T-helper 17 cell (primary cell): ENCODE data around the gene R3HDM4. TPM values are rescaled to one million over a fixed set of nuclear protein-coding genes. Genes with fewer than 3 reads are reported as not detected.
A peak's percentile ranks its signal among the peaks of the same experiment; 100 is the strongest.

ENCODE experiments used
- ATAC-seq: fragments of 150-1000 bp; cut with Tn5 transposase; 2 replicates; pipeline ENCODE4 v1.10.0; 2021; ENCODE audit warnings: mild to moderate bottlenecking, moderate library complexity
- DNase-seq, 3 donors: peaks; one replicate each; pipeline versions ENCODE4 v3.0.0 to v3.0.0-alpha.2; 2020 to 2021
- H3K9me3 ChIP-seq: one replicate; pipeline ENCODE4 v1.7.0; 2013; ENCODE audit warnings: low read length, mild to moderate bottlenecking; ENCODE audit not compliant: control insufficient read depth, poor library complexity, severe bottlenecking
- H3K27ac Mint-ChIP-seq: one replicate; pipeline ENCODE4 v1.8.0; 2022; ENCODE audit warnings: mild to moderate bottlenecking, moderate library complexity, mixed read lengths
- H3K27me3 Mint-ChIP-seq: one replicate; pipeline ENCODE4 v1.8.0; 2022; ENCODE audit warnings: mixed read lengths
- H3K36me3 Mint-ChIP-seq: one replicate; pipeline ENCODE4 v1.8.0; 2022; ENCODE audit warnings: low read depth, mixed read lengths
- H3K4me1 Mint-ChIP-seq: one replicate; pipeline ENCODE4 v1.8.0; 2022; ENCODE audit warnings: mild to moderate bottlenecking, mixed read lengths
- H3K4me3 Mint-ChIP-seq: one replicate; pipeline ENCODE4 v1.8.0; 2022; ENCODE audit warnings: mild to moderate bottlenecking, moderate library complexity, mixed read lengths
- total RNA-seq, 4 donors: library from RNA in 2 of 4; stranded (reverse) in 2 of 4; gene quantifications; one replicate each; pipeline ENCODE4 v1.2.3 and lab custom pipeline; 2022 to 2026

The R3HDM4 gene
- total RNA-seq, 2 donors from 2014 or later = 233 to 243 TPM

DNA sequence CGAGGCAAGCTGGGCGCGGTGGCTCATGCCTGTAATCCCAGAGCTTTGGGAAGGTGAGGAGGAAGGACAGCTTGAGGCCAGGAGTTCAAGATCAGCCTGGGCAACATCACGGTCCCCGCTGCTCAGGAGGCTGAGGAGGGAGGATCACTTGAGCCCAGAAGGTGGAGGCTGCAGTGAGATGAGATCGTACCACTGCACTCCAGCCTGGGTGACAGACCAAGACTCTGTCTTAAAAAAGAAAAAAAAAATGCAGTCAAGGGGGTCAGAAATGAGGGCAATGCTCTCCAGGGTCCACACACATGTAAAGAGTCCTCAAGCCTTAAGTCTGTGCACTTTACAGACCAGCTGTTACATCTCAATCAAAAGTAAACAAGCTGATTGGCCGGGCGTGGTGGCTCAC lies 8.5 kb downstream of the R3HDM4 start:
- Mint-ChIP-seq H3K27ac (peak overlapping the region; percentile 79), H3K27me3 (no peaks in the 10 kb centered on the region), H3K36me3 (peaks cover 2% of the 10 kb centered on the region), H3K4me3 (no peak overlapping the region), H3K4me1 (peaks cover 34% of the 10 kb centered on the region)
- H3K9me3 ChIP-seq = no peaks in the 10 kb centered on the region
- DNase-seq = no peak
- ATAC-seq = no peak

GRCh38 chr19:903266-903797 lies 9.7 kb downstream of the R3HDM4 start:
- H3K9me3 ChIP-seq = no peaks in the 10 kb centered on the region
- Mint-ChIP-seq H3K27me3 (no peaks in the 10 kb centered on the region), H3K36me3 (no peaks in the 10 kb centered on the region), H3K4me1 (peaks cover 23% of the 10 kb centered on the region), H3K4me3 (no peak overlapping the region), H3K27ac (no peak overlapping the region)
- DNase-seq (no peak), ATAC-seq (no peak)

GRCh38 chr19:902446-903226 lies 10.4 kb downstream of the R3HDM4 start:
- Mint-ChIP-seq H3K36me3 (no peaks in the 10 kb centered on the region), H3K27ac (no peak overlapping the region)

DNA sequence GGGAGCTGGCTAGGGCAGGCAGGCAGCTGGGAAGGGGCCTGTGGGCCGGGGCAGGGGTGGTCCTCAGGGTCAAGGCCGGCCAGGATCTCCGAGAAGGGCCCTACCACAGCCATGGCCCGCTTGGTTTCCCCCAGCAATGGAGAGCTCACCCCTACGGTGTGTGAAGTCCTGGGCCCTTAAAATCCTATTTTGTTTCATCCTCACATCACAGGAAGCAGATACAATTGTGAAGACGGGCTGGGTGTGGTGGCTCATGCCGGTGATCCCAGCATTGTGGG lies 11.0 kb downstream of the R3HDM4 start:
- Mint-ChIP-seq H3K4me3 (no peak overlapping the region), H3K27me3 (no peaks in the 10 kb centered on the region), H3K36me3 (no peaks in the 10 kb centered on the region), H3K27ac (no peak overlapping the region), H3K4me1 (peaks cover 16% of the 10 kb centered on the region)
- no peak for DNase-seq
- H3K9me3 ChIP-seq = no peaks in the 10 kb centered on the region
- ATAC-seq = no peak

More at GRCh38 chr19:902446-903226, 10.4 kb downstream of the R3HDM4 start:
- Mint-ChIP-seq H3K4me1 (peaks cover 19% of the 10 kb centered on the region), H3K4me3 (no peak overlapping the region), H3K27me3 (no peaks in the 10 kb centered on the region)
- H3K9me3 ChIP-seq = no peaks in the 10 kb centered on the region
- ATAC-seq = no peak
- DNase-seq = no peak

- H3K9me3 ChIP-seq = no peaks in the 10 kb centered on the region
- no peak for ATAC-seq
- Mint-ChIP-seq H3K4me1 (peaks cover 11% of the 10 kb centered on the region), H3K27me3 (no peaks in the 10 kb centered on the region), H3K4me3 (no peak overlapping the region), H3K27ac (no peak overlapping the region), H3K36me3 (no peaks in the 10 kb centered on the region)
- no peak for DNase-seq
These were observed 11.6 kb downstream of the R3HDM4 start for GRCh38 chr19:901216-902092.

DNA sequence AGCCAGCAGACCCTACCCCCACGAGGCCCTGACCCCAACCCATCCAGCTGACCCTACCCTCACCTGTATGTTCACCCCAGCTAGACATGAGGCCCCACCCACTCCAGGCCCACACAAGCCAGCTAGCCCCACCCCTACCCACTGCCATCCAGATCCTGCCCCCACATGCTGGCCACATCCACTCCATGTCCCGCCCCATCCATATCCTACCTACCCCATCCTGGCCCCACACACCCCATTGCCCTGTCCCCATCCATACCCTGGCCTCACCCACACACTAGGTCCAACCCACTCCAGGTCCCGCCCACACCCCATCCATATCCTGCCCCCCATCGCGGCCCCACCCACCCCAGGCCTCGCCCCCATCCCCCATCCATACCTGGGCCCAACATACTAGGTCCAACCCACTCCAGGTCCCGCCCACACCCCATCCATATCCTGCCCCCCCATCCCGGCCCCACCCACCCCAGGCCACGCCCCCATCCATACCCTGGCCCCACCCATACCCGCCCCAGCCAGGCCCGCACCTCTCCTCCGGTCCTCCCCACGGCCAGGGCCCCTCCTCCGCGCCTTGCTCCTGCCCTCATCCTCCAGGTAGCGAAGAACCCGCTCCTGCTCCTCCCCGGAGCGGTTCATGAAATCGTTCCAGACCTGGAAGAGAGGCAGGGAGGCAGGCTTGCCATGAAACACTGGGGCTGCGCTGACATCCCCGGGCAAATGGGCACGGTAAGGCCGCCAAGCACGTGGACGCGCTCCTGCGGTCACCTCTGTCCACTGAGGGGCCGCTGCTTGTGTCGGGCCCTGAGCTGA lies 12.5 kb downstream of the R3HDM4 start:
- peak in 1 of 3 donors; percentile 44 for DNase-seq
- Mint-ChIP-seq H3K4me3 (no peak overlapping the region), H3K36me3 (no peaks in the 10 kb centered on the region), H3K27me3 (no peaks in the 10 kb centered on the region), H3K27ac (peak overlapping the region; percentile 63), H3K4me1 (peaks cover 11% of the 10 kb centered on the region)
- peak; percentile 77 for ATAC-seq
- no peaks in the 10 kb centered on the region for H3K9me3 ChIP-seq

GRCh38 chr19:900043-900301 lies 13.0 kb downstream of the R3HDM4 start:
- no peak overlapping the region for H3K4me3 Mint-ChIP-seq
- H3K9me3 ChIP-seq = no peaks in the 10 kb centered on the region
- peaks cover 13% of the 10 kb centered on the region for H3K4me1 Mint-ChIP-seq
- ATAC-seq (peak; percentile 30), DNase-seq (no peak)
- no peaks in the 10 kb centered on the region for H3K36me3 Mint-ChIP-seq
- no peaks in the 10 kb centered on the region for H3K27me3 Mint-ChIP-seq
- peak overlapping the region; percentile 63 for H3K27ac Mint-ChIP-seq

DNA sequence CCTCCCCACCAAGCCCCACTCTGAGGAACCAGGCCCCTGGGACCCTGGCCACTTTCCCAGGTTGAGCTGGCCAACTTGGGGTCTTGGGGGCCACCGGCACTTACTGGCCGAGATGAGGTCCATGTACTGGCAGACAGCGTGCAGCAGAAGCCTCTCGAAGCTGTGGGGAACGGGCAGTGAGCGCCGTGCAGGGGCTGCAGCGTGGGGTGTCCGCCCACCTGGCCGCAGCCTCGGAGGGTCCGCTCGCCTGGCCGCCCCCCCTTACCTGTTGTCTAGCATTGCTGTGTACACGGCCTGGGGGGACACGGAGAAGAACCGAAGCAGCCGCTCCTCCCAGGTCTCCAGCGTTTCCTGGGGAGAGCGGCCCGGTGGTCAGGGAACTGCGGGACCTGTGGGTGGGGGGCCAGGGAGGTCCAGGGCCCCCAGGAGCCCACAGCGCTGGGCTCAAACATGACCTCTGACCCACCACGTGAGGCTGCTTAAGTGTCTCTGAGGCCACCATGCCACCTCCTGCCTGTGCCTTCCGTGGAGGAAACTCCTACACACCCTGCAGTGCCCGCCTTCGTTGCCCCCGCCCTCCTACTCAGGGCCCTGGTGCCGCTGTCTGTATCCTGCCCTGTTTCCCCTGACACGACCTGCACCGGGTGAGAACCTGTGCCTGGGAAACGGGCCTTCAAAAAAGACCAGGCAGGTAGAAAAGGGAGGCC lies 13.5 kb downstream of the R3HDM4 start:
- Mint-ChIP-seq H3K36me3 (no peaks in the 10 kb centered on the region), H3K4me1 (peaks cover 12% of the 10 kb centered on the region), H3K27me3 (no peaks in the 10 kb centered on the region), H3K4me3 (no peak overlapping the region), H3K27ac (peak overlapping the region; percentile 63)
- H3K9me3 ChIP-seq = no peaks in the 10 kb centered on the region
- DNase-seq (no peak), ATAC-seq (no peak)

GRCh38 chr19:898663-899062 lies 14.4 kb downstream of the R3HDM4 start:
- Mint-ChIP-seq H3K27me3 (no peaks in the 10 kb centered on the region), H3K4me3 (no peak overlapping the region), H3K4me1 (peaks cover 7% of the 10 kb centered on the region), H3K36me3 (no peaks in the 10 kb centered on the region), H3K27ac (no peak overlapping the region)
- no peaks in the 10 kb centered on the region for H3K9me3 ChIP-seq
- peak; percentile 16 for ATAC-seq
- no peak for DNase-seq

GRCh38 chr19:897442-898039 lies 15.5 kb downstream of the R3HDM4 start:
- H3K9me3 ChIP-seq = no peaks in the 10 kb centered on the region
- H3K4me1 Mint-ChIP-seq = peaks cover 14% of the 10 kb centered on the region
- H3K27me3 Mint-ChIP-seq = no peaks in the 10 kb centered on the region
- peak overlapping the region; percentile 79 for H3K27ac Mint-ChIP-seq
- ATAC-seq (no peak), DNase-seq (no peak)
- H3K4me3 Mint-ChIP-seq = no peak overlapping the region
- no peaks in the 10 kb centered on the region for H3K36me3 Mint-ChIP-seq

DNA sequence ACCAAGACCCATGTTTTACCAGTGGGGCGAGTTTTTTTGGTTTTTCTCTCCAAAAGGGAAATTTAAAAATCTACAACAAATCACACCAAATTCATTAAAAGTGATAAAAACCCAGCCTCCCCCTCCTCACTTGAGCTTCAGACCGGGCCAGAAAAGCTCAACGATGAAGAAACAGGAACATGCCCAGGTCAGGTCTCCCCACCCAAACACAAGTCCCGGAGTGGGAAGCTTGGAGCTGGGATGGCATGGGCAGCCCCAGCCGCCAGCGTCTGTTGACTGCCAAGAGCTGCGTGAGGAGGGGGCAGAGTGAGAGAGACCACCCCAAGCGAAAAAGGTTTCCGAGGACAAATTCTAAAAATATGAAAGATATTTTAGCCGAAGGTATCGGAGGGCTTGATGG lies 16.0 kb downstream of the R3HDM4 start:
- no peaks in the 10 kb centered on the region for H3K27me3 Mint-ChIP-seq
- no peaks in the 10 kb centered on the region for H3K36me3 Mint-ChIP-seq
- no peak for ATAC-seq
- DNase-seq = no peak
- no peaks in the 10 kb centered on the region for H3K9me3 ChIP-seq
- peak overlapping the region; percentile 31 for H3K4me3 Mint-ChIP-seq
- peaks cover 16% of the 10 kb centered on the region for H3K4me1 Mint-ChIP-seq
- H3K27ac Mint-ChIP-seq = peak overlapping the region; percentile 79

- no peak overlapping the region for H3K4me3 Mint-ChIP-seq
- ATAC-seq (no peak), DNase-seq (no peak)
- H3K9me3 ChIP-seq = no peaks in the 10 kb centered on the region
- no peak overlapping the region for H3K27ac Mint-ChIP-seq
- no peaks in the 10 kb centered on the region for H3K36me3 Mint-ChIP-seq
- no peaks in the 10 kb centered on the region for H3K27me3 Mint-ChIP-seq
- H3K4me1 Mint-ChIP-seq = peaks cover 16% of the 10 kb centered on the region
These were observed 16.6 kb downstream of the R3HDM4 start for GRCh38 chr19:896434-896833.
